ENCODE measurements around the gene ACOT7. TPM values are rescaled to one million over a fixed set of nuclear protein-coding genes. Genes with fewer than 3 reads are reported as not detected.

ACOT7 gene
- total RNA-seq, 1 donor from 2014 or later = 12.7 TPM

GRCh38 chr1:6279613-6280383 is 113.8 kb downstream of the ACOT7 start:
- ATAC-seq (ENCODE audit: low read depth) (no peak), DNase-seq (no peak)
- ChIA-PET POLR2A (no interaction called here), CTCF (no interaction called here)
- Mint-ChIP-seq H3K27me3 (no peaks in the 10 kb centered on the region), H3K27ac (no peak overlapping the region), H3K4me3 (no peak overlapping the region), H3K9me3 (no peaks in the 10 kb centered on the region), H3K4me1 (no peaks in the 10 kb centered on the region), H3K36me3 (ENCODE audit: low read depth) (no peaks in the 10 kb centered on the region)
- intact Hi-C loops (cut with micrococcal nuclease) = no loop called here
- no peak for TF ChIP-seq CTCF (IDR thresholded peaks at IDR 0.05)

- H3K4me3 Mint-ChIP-seq = no peak overlapping the region
- ChIA-PET POLR2A (no interaction called here), CTCF (no interaction called here)
- H3K27me3 Mint-ChIP-seq = no peaks in the 10 kb centered on the region
- no peaks in the 10 kb centered on the region for H3K9me3 Mint-ChIP-seq
- no peak for TF ChIP-seq CTCF (IDR thresholded peaks at IDR 0.05)
- DNase-seq (no peak), ATAC-seq (ENCODE audit: low read depth) (no peak)
- no peak overlapping the region for H3K27ac Mint-ChIP-seq
- H3K4me1 Mint-ChIP-seq = no peaks in the 10 kb centered on the region
- no peaks in the 10 kb centered on the region for H3K36me3 Mint-ChIP-seq (ENCODE audit: low read depth)
- intact Hi-C loops (cut with micrococcal nuclease) = no loop called here
Measured at GRCh38 chr1:6279066-6279465, 114.5 kb downstream of the ACOT7 start.

- intact Hi-C loops (cut with micrococcal nuclease) = no loop called here
- Mint-ChIP-seq H3K4me3 (no peak overlapping the region), H3K27ac (no peak overlapping the region), H3K36me3 (ENCODE audit: low read depth) (no peaks in the 10 kb centered on the region), H3K27me3 (no peaks in the 10 kb centered on the region), H3K4me1 (no peaks in the 10 kb centered on the region), H3K9me3 (no peaks in the 10 kb centered on the region)
- CTCF ChIA-PET = no interaction called here
- TF ChIP-seq CTCF (IDR thresholded peaks at IDR 0.05) = no peak
- POLR2A ChIA-PET = no interaction called here
- no peak for ATAC-seq (ENCODE audit: low read depth)
- DNase-seq = no peak
Measured at GRCh38 chr1:6278263-6278662, 115.3 kb downstream of the ACOT7 start.

- TF ChIP-seq CTCF (IDR thresholded peaks at IDR 0.05) = no peak
- POLR2A ChIA-PET = interaction anchor here (0.5 kb wide), 1 partner anchor 22 kb away, joined by 3 read pairs; no protein-coding TSS in a partner anchor
Measured at GRCh38 chr1:6276811-6277555, 116.6 kb downstream of the ACOT7 start.

More at GRCh38 chr1:6276811-6277555, 116.6 kb downstream of the ACOT7 start:
- intact Hi-C loops (cut with micrococcal nuclease) = no loop called here
- H3K27me3 Mint-ChIP-seq = no peaks in the 10 kb centered on the region
- CTCF ChIA-PET = no interaction called here
- DNase-seq (no peak), ATAC-seq (ENCODE audit: low read depth) (no peak)
- H3K4me1 Mint-ChIP-seq = no peaks in the 10 kb centered on the region
- no peaks in the 10 kb centered on the region for H3K9me3 Mint-ChIP-seq
- no peak overlapping the region for H3K27ac Mint-ChIP-seq
- H3K36me3 Mint-ChIP-seq (ENCODE audit: low read depth) = no peaks in the 10 kb centered on the region
- no peak overlapping the region for H3K4me3 Mint-ChIP-seq
